HEK293 (cell line): ENCODE results near the gene GH1.
"Not testable (repeated sequence)": the region's sequence is repeated elsewhere in the genome, so short reads cannot be mapped to it uniquely, and the experiment has no call there.

Experiments used
- CTCF ChIA-PET: fragments of 350-600 bp; formaldehyde crosslinking; extraction: SDS; loops from one replicate; lab custom pipeline; 2021; ENCODE audit warnings: antibody characterized with exemption; lab: Yijun Ruan, JAX
- POLR2A ChIA-PET: fragments of 300-600 bp; formaldehyde crosslinking; extraction: SDS; loops from one replicate; lab custom pipeline; 2020; ENCODE audit warnings: antibody characterized with exemption, inconsistent platforms; lab: Yijun Ruan, JAX
- H3K27ac ChIP-seq: fragments of 200-500 bp; sonication (Bioruptor generic); 2 replicates; pipeline ENCODE4 v1.5.1; 2014; ENCODE audit warnings: low read depth, low read length, control low read depth, inconsistent platforms; ENCODE audit errors: extremely low read depth
- H3K36me3 ChIP-seq, 2 experiments: fragments of 200-500 bp in 1 of 2; sonication (Bioruptor generic) in 1 of 2; 1 replicate in 1 of 2; 2 replicates in 1 of 2; pipeline ENCODE4 v1.5.1; 2014 to 2017; ENCODE audit warnings: inconsistent platforms in 2 of 2, low read length in 2 of 2; ENCODE audit not compliant: control insufficient read depth in 2 of 2, insufficient read depth in 1 of 2
- H3K4me1 ChIP-seq: fragments of 200-500 bp; sonication (Bioruptor generic); 2 replicates; pipeline ENCODE4 v1.5.1; 2014; ENCODE audit warnings: mild to moderate bottlenecking, low read length, inconsistent platforms; ENCODE audit not compliant: control insufficient read depth, insufficient read depth
- H3K4me3 ChIP-seq: 2 replicates; pipeline ENCODE4 v1.5.1; 2011; ENCODE audit warnings: low read depth, mild to moderate bottlenecking, control low read depth, low read length, moderate library complexity
- H3K9me3 ChIP-seq: fragments of 200-500 bp; sonication (Bioruptor generic); 2 replicates; pipeline ENCODE4 v1.5.1; 2014; ENCODE audit warnings: low read depth, low read length, inconsistent platforms; ENCODE audit not compliant: control insufficient read depth, insufficient read depth

The GH1 gene

GRCh38 chr17:63870292-63870665 is 48.4 kb downstream of the GH1 start:
- CTCF ChIA-PET = interaction anchor here (0.8 to 3.1 kb wide), 7 partner anchors 11 to 42 kb away, joined by 3 to 18 read pairs (median 4); partner anchors contain the start of gene GH2
- H3K36me3 ChIP-seq, H3K4me3 ChIP-seq, H3K4me1 ChIP-seq, H3K27ac ChIP-seq, POLR2A ChIA-PET, H3K9me3 ChIP-seq: not testable (repeated sequence)

- H3K4me3 ChIP-seq, H3K36me3 ChIP-seq, H3K9me3 ChIP-seq, H3K27ac ChIP-seq, H3K4me1 ChIP-seq, POLR2A ChIA-PET: not testable (repeated sequence)
- CTCF ChIA-PET = interaction anchor here (0.6 to 3.1 kb wide), 8 partner anchors 10 to 444 kb away, joined by 3 to 18 read pairs (median 3); partner anchors contain the start of gene GH2
Measured at GRCh38 chr17:63869491-63870291, 48.9 kb downstream of the GH1 start.
